Activated gamma-delta T cell (primary cell): ENCODE results near the gene NDE1.

Experiments used
- DNase-seq: peaks from one replicate; lab custom pipeline; 2025; lab: John Stamatoyannopoulos, UW

The NDE1 gene

DNA sequence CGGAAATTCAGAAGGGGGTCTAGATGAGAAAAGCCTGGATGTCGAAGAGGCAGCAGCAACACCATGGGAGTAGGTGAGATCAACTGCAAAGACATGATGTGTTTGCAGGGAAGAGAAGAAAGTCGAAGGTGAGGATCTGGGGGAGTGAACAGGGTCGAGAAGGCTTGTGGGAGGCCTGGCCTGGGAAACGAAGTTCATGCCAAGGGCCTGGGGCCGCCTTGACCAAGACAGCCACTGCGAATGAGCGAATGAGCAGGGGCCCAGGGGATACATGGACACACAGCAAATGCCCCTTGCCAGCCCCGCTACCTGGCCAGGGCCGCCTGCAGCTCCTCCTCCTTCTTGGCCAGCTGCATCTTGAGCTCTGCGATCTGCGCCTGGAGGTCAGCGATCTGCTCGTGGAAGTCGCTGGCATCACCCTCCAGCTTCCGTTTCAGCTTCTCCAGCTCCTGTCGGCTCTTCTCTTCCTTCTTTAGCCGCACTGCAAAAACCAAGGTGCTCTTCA is 87.1 kb downstream of the NDE1 start:
- DNase-seq, result no peak

DNA sequence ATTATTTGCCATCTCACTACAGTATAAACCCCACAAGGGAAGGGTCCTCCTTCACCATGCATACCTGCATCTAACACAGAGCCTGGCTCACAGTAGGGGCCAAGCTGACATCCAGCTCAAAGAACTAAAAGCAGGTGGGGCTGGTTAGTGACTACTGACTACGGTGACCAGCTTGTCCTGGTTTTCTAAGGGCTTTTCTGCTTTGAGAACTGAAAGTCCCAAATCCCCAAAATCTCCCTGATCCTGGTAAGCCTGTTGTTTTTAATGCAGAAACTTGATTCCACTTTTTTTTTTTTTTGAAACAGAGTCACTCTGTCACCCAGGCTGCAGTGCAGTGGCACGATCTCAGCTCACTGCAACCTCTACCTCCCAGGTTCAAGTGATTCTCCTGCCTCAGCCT is 89.4 kb downstream of the NDE1 start:
- no peak for DNase-seq

DNA sequence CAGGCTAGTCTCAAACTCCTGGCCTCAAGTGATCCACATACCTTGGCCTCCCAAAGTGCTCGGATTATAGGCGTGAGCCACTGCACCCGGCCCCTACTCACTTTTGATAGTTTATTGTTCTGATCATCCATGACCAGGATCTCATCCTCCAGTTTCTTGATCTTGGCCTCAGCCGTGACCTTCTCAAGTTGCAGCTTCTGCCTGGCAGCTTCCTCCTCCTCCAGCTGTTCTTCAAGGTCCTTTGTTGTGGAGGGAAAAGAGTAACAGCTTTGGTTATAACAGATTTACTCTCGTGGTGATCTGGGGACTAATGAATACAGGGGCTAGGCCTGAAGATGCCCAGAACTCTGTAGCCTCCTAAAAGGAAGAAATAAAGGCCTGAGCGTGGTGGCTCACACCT is 89.9 kb downstream of the NDE1 start:
- DNase-seq, result no peak

DNA sequence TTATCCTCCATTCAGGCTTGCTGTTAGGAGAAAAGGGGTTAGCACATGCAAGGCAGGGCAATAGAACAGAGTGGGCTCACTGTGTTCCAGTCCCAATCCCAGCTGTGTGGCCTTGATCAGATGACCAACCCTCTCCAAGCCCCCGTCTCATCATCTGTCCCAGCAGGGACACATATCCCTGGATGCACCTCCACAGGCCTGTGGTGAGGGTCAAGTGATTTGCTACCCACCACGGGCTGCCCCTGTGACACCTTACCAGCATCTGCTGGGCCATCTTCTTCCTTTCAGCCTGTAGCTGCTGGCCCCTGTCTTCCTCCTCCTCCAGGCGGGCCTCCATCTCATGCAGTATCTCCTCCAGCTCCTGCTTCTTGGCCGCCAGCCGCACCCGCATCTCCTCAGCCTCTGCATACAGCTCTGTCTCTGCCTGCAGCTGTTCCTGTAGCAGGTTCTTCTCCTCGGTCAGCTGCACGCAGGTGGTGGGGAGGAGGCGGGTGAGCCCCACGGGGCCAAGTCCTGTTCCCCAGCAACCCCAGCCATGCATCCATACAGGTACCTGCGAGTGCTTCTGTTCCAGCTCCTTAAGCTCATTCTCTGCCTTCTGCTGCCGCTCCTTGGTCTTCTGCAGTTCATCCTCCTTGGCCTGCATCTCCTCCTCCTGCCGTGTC is 91.3 kb downstream of the NDE1 start:
- no peak for DNase-seq

DNA sequence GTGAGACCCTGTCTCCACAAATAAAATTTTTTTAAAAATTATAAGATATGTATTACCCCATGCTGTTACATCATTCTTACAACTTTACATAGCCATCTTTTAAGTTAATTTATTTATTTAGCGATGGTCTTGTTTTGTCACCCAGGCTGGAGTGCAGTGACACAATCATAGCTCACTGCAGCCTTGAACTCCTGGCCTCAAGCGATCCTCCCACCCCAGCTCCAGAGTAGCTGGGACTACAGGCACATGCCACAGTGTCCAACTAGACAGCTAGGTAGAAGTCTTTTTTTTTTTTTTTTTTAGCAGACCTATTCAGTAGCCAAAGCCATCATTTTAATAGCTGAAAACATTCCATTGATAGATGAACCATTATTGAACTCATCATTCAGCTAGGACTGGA is 92.7 kb downstream of the NDE1 start:
- DNase-seq, result no peak

DNA sequence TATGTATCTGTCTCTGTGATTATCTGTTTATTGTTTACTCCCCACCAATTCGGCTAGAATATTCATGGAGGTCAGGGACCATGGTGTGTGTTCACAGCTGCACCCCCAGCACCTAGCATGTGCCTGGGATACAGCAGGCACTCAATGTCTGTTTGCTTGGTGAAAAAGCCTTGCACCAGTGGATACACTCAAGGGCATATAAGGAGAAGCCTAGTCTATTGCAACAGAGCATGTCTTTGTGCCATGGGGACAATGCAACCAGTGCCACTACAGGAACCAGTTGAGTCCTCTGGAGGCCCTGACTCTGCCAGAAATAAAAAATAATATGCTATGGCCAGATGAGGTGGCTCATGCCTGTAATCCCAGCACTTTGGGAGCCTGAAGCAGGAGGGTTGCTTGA is 93.6 kb downstream of the NDE1 start:
- no peak for DNase-seq

DNA sequence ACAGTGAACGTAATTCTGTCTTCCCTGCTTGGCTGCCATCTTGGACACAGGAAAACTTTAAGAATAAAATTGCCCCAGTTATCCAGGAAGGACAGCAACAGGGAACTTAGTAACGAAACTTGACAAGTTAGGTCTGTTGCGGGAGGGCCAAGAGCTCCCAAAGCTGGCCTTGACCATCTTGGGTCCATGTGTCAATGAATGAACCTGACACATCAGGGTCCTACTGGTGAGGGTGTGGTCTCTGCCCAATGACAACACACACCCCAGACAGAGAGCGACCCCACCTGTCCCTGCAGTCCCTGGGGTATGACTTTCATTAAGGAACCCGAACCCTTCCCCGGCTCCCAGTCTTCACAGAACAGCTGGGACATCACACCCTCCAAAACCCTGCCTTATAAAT is 96.3 kb downstream of the NDE1 start:
- DNase-seq, result no peak

DNA sequence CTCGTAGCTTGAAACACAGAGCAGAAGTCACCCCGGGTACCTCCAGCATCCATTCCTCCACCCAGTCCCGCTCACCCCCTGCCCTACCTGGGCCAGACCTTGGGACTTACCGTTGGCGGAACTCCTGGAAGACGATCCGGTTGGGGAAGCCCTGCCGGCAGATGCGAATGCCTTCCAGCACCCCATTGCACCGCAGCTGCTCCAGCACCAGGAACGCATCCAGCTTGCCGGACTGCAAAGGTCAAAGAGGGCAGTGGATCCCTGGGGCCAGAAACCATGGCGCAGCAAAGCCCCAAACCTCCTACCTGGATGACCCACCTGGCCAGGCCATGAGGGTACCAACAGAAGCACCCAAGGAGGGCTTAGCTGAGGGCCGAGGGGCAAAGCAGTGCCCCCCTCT is 97.9 kb downstream of the NDE1 start:
- no peak for DNase-seq

DNA sequence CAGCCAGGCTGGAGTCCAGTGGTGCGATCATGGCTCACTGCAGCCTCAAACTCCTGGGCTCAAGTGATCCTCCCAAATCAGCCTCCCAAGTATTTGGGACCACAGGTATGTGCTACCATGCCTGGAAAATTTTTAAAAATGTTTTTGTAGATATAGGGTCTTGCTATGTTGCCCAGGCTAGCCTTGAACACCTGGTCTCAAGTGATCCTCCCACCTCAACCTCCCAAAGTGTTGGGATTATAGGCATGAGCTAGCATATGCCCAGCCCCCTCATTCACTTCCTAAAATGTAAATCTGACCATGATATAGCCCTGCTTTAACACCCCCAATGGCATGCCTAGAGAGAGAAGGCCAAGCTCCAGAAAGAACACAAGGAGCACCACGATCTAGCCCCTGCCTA is 98.6 kb downstream of the NDE1 start:
- no peak for DNase-seq

DNA sequence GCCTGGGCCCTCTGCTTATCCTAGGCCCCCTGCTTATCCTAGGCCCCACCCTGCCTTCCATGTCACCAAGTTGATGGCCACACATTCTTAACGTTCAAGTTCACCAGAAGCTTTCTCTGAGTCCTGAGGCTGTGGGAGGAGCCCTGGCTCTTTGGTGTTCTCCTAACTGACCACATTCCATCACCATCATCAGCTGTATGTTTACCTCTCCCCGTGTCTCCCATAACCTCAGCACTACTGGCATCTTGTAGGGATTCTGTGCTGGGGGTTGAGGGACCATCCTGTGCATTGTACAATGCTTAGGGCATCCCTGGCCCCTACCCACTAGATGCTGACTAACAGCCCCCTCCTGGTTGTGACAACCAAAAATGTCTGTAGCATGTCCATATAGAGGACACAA is 99.3 kb downstream of the NDE1 start:
- no peak for DNase-seq

DNA sequence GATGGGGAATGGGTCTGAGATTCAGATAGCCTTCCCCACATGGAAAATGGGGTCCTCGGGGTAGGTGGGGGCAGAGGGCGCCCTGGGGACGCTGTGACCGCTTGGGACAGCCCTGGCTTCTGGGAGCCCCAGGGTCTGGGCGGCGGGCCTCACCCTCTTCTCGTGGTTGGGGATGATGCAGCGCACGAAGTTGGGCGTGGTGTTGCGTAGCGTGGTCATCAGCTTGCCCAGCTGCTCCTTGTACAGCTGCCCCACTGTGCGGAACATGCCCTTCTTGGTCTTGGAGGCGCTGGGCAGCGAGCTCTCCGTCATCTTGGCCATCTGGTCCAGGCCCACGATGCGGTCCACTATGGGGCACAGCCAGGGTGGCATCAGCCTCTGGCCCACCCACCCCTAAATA is 99.9 kb downstream of the NDE1 start:
- DNase-seq, result no peak

DNA sequence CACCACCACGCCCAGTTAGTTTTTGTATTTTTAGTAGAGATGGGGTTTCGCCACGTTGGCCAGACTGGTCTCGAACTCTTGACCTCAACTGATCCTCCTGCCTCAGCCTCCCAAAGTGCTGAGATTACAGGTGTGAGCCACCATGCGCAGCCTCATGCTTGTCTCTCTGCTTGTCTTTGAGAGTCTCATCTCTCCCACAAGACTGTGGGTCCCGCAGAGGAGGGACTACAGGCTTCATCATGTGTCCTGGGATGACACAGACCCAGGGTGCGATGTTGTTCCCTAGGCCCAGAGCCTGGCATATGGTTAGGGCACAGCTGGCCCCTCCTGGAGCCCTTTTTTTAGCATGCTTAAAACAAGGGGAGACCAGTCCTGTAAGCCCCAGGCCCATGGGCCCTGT is 101.9 kb downstream of the NDE1 start:
- no peak for DNase-seq

DNA sequence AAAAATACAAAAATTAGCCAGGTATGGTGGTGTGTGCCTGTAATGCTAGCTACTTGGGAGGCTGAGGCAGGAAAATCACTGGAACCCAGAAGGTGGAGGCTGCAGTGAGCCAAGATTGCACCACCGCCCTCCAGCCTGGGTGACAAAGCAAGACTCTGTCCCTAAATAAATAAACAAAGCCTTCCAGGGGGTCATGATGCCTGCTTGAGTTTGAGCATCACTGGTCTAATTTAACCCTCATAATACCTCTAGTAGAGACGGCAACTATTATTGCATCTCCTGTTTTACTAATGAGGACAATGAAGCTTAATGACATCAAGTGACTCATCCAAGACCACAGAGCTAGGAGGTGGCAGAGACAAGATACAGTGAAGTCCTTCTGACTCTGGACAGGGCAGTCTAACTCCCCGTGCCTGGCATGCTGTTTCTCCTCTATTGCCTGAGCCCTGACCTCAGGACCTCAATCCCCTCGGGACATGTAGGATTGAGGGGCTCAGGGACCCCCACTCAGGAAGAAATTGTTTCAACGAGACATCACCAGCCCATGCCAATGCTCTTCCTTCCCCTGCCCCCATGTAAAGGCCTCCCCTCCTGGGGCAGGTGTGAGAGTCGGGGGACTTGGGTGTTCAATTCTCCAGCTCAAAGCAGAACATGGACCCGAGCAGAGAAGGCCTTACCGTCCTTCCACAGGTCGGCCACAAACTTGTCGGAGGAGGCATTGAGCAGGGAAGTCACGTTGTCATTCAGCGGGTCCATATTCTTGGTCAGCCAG is 102.9 kb downstream of the NDE1 start:
- no peak for DNase-seq

DNA sequence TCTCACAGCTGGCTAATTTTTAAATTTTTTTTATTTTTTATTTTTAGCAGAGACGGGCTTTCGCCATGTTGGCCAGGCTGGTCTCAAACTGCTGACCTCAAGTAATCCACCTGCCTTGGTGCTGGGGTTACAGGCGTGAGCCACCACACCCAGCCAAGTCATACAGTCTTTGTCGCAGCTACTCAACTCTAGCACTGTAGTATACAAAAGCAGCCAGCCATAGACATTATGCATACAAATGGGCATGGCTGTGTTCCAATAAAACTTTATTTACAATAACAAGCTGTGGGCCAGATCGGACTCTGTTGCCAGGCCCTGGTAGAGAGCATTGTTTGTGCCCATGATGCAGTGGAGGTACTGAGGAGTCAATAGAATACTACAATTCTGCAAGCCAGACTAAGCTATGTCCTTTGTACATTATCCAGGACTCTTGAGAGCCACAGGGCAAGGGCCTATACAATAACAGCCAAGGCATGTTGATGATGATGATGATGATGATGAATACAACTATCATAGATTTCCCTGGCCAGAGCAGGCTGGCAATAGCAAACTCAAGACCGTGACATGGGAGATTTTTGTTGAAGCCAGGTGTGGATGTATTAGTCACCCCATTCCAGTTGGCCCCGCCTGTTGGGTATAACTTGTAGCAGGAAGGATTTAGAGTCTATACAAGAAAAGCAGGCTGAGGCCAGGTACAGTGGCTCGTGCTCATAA is 104.9 kb downstream of the NDE1 start:
- no peak for DNase-seq

DNA sequence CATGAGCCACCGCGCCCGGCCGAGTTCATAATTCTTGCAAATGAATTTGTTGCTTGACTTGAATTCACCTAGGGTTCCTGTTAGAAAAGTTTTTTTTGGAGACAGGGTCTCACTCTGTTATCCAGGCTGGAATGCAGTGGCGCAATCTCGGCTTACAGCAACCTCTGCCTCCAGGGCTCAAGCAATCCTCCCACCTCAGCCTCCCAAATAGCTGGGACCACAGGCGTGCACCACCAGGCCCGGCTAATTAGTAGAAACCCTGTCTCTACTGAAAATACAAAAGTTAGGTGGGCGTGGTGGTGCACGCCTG is 107.0 kb downstream of the NDE1 start:
- DNase-seq, result no peak

DNA sequence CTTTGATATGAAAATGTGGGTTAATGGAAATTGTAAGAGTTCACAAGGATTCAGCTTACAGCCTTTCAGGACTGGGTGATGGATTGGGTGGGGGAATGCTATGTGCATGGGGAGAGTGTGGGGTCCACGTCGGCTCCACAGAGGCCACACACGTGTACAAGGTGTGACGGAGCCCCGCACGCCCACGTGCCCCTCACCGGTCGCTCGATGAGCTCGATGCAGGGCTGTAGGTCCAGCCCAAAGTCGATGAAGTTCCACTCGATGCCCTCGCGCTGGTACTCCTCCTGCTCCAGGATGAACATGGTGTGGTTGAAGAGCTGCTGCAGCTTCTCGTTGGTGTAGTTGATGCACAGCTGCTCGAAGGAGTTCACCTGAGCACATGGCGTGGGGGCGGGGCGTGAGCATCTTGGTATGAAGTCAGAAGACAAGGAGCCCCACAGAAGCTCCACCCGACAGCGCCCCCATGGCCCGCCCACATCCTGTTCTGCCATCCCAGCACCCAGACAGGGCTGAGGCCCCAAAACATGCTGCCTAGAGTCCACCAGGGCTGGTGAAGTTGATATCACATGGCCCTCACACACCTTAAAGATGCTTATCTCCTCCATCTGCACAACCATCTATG is 107.7 kb downstream of the NDE1 start:
- DNase-seq, result no peak

DNA sequence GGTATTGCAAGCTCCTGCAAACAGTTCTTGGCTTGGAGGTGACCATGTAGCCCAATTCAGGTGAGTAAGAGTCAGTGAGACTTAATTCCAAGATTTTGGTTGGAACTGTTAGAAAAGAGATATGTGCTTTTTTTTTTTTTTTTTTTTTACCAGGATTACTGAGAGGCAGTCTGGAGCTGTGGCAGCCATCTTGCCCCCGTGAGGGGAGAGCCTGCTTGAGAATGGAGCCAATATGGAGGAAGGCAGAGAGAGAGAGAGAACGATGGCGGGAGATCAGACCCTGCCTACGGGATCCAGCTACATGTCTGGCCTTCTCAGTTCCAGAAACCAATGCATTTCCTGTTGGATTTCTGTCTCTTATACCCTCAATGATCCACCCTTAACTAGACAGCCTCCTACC is 109.0 kb downstream of the NDE1 start:
- no peak for DNase-seq

DNA sequence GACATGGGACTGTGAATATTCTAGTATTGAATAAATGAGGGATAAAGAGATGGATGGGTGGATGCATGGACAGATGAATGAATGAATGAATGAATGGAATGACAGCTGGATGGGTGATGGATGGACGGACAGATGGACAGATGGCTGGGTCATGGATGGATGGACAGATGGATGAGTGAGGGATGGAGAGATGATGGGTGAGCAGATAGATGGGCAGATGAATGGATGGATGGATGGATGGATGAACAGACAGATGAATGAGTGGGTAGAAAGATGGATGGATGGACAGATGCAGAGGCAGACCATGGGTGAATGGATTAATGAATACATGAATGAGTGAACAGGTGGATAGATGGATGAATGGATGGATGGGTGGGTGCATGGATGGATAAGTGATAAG is 110.1 kb downstream of the NDE1 start:
- no peak for DNase-seq

DNA sequence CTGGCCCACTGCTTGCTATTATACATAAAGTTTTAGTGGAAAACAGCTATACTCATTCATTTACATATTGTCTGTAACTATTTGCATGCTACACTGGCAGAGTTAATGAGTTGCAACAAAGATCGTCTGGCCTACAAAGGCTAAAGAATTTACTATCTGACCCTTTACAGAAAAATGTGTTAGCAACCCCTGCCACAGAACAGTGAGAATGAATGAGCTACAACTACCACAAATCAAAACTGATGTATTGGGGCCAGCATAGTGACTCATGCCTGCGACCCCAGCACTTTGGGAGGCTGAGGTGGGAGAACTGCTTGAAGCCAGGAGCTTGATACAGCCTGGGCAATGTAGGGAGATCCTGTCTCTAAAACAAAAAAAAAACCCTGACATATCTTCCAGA is 114.1 kb downstream of the NDE1 start:
- DNase-seq, result no peak

DNA sequence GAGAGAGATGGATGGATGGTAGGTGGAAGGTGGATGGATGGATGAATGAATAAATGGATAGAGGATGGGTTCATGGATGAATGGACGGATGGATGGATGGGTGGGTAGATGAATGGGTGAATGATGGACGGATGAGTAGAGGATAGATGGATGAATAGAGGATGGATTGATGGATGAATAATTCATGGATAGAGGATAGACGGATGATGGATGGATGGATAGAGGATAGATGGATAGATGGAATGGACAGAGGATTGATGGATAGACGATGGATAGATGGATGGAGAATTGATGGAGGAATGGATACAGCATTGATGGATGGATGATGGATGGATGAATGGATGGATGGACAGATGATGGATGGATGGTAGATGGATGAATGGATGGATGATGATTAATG is 115.1 kb downstream of the NDE1 start:
- no peak for DNase-seq

DNA sequence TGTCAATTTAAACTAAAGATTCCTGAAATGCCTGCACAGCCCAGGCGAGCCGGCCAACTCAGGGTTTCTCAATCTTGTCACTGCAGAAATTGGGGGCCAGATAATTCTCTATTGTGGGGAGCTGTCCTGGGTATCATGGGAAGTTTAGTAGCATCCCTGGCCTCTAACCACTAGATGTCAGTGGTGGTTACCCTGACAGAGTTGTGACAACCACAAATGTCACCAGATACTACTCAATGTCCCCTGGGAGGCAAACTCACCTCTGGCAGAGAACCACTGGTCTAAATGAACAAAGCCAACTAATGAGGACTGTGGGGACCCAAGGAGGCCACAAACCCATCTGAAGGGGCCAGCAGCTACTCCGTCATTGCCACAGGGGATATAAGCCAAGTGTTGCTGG is 115.8 kb downstream of the NDE1 start:
- no peak for DNase-seq

DNA sequence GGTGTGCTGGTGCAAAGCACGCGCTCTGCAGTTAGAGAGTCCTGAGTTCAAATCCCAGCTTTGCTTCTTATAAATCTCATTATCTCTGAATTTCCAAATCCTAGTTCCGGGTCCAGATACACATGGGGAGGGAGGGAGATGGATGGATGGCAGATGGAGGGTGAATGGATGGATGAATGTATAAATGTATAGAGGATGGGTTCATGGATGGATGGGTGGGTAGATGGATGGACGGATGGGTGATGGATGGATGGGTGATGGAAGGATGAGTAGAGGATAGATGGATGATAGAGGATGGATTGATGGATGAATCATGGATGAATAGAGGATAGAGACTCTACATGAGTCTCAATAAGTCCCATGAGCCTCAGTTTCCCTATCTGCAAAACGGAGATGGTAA is 116.9 kb downstream of the NDE1 start:
- no peak for DNase-seq

DNA sequence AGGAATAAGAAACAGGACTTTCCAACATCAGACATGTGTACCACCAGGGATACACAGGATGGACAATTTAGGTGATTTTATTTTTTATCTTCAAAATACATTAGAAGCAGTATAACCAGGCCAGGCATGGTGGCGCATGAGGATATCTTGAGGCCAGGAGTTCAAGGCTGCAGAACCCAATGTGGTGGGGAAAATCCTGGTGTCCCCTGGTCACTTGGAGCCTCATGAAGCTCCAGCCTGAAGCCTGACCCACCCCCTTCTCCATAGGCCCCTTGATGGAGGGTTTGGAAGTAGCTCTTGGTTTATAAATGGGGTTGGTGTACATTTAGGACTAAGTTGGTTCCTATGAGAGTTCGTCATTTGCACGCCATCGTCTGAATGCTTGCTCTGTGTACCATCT is 118.2 kb downstream of the NDE1 start:
- no peak for DNase-seq
